K562 (cell line): ENCODE results near the gene IZUMO3. TPM values are rescaled to one million over a fixed set of nuclear protein-coding genes. Genes with fewer than 3 reads are reported as not detected.

Experiments used
- ATAC-seq: fragments of 200-7000 bp; cut with Tn5 transposase; 3 replicates; pipeline ENCODE4 v1.9.1; 2020; ENCODE audit warnings: moderate library complexity
- BruUV-seq: library from RNA; stranded (reverse); fragments of 400-500 nt; replicated peaks from 2 replicates; lab custom pipeline; 2021; lab: Mats Ljungman, UMichigan
- CTCF ChIA-PET: fragments of 300-600 bp; formaldehyde crosslinking; extraction: SDS; loops from one replicate; lab custom pipeline; 2021; ENCODE audit warnings: low intra/inter-chr PET ratio; lab: Yijun Ruan, JAX
- POLR2A ChIA-PET: fragments of 300-600, 350-650 bp; sonication (Branson Sonifier 250); formaldehyde crosslinking; extraction: SDS; loops from one replicate; lab custom pipeline; 2021; ENCODE audit warnings: antibody characterized with exemption, inconsistent platforms; lab: Yijun Ruan, JAX
- DNase-seq, 4 experiments: peaks; one replicate each; pipeline versions ENCODE4 v3.0.0 to v3.0.0-alpha.2; 2011 to 2018; ENCODE audit warnings: low spot score in 3 of 4, mixed read lengths in 3 of 4; ENCODE audit errors: extremely low read depth in 1 of 4
- FAIRE-seq: peaks from 2 replicates; lab custom pipeline; 2011; peaks lifted over from hg19 to GRCh38; lab: Jason Lieb, UNC
- H2AFZ ChIP-seq: 2 replicates; pipeline ENCODE4 v1.6.0; 2011; ENCODE audit warnings: low read depth, low read length, control low read depth, inconsistent platforms
- H3K27ac ChIP-seq: fragments of 200-600 bp; 3 replicates; pipeline ENCODE4 v1.8.0; 2011; ENCODE audit warnings: low read depth, mild to moderate bottlenecking, control low read depth, inconsistent platforms, low read length, moderate library complexity, mixed read lengths; ENCODE audit errors: extremely low read depth
- H3K27me3 ChIP-seq, 2 experiments: fragments of 300-600 bp in 1 of 2; 2 replicates in 1 of 2; 3 replicates in 1 of 2; pipeline versions ENCODE4 v1.6.0 to v1.8.0; 2011; ENCODE audit warnings: inconsistent platforms in 2 of 2, low read length in 2 of 2, mild to moderate bottlenecking in 1 of 2, mixed read lengths in 1 of 2, moderate library complexity in 1 of 2; ENCODE audit not compliant: control insufficient read depth in 2 of 2, insufficient read depth in 2 of 2
- H3K36me3 ChIP-seq: fragments of 300-600 bp; 3 replicates; pipeline ENCODE4 v1.8.0; 2011; ENCODE audit warnings: mild to moderate bottlenecking, low read length, inconsistent platforms; ENCODE audit not compliant: control insufficient read depth, insufficient read depth
- H3K4me1 ChIP-seq, 2 experiments: fragments of 200-600 bp in 1 of 2; replicated peaks in 1 of 2; 2 replicates in 1 of 2; 3 replicates in 1 of 2; pipeline versions ENCODE4 v1.5.1 to v1.8.0; 2011; ENCODE audit warnings: inconsistent platforms in 2 of 2, low read length in 2 of 2, mild to moderate bottlenecking in 1 of 2, mixed read lengths in 1 of 2, moderate library complexity in 1 of 2; ENCODE audit not compliant: control insufficient read depth in 2 of 2, insufficient read depth in 2 of 2
- H3K4me2 ChIP-seq: 2 replicates; pipeline ENCODE4 v1.6.1; 2011; ENCODE audit warnings: low read length, control low read depth, inconsistent platforms, mixed read lengths; ENCODE audit not compliant: insufficient read depth
- H3K4me3 ChIP-seq: fragments of 200-600 bp; sonication (generic), shearing (Covaris generic); 2 replicates; pipeline ENCODE4 v1.5.1; 2016; ENCODE audit warnings: control low read depth, inconsistent platforms
- H3K79me2 ChIP-seq: fragments of 200-600 bp; 3 replicates; pipeline ENCODE4 v1.8.0; 2011; ENCODE audit warnings: low read length, inconsistent platforms; ENCODE audit not compliant: control insufficient read depth, insufficient read depth
- H3K9ac ChIP-seq, 2 experiments: 2 replicates each; pipeline versions ENCODE4 v1.6.0 to v1.6.1; 2011; ENCODE audit warnings: low read depth in 2 of 2, low read length in 2 of 2, control low read depth in 1 of 2, inconsistent platforms in 1 of 2, mild to moderate bottlenecking in 1 of 2, mixed read lengths in 1 of 2; ENCODE audit not compliant: insufficient read depth in 1 of 2
- H3K9me1 ChIP-seq: one replicate; pipeline ENCODE4 v1.6.0; 2011; ENCODE audit warnings: inconsistent platforms, mild to moderate bottlenecking, low read length, moderate library complexity; ENCODE audit not compliant: control insufficient read depth, insufficient read depth
- H3K9me3 ChIP-seq: replicated peaks from 2 replicates; pipeline ENCODE4 v1.5.1; 2011; ENCODE audit warnings: low read depth, low read length, inconsistent platforms; ENCODE audit not compliant: control insufficient read depth, insufficient read depth
- H4K20me1 ChIP-seq: replicated peaks from 2 replicates; pipeline ENCODE4 v1.6.1; 2011; ENCODE audit warnings: low read length, inconsistent platforms, mixed read lengths; ENCODE audit not compliant: control insufficient read depth, insufficient read depth
- BMI1 ChIP-seq: fragments of 150-350 bp; IDR thresholded peaks from 2 replicates; pipeline ENCODE4 v1.6.1; 2014; ENCODE audit warnings: low read length
- GABPB2 ChIP-seq: fragments of 250-450 bp; sonication (Bioruptor Pico); conservative IDR thresholded peaks from 2 replicates; pipeline ENCODE4 v1.5.1; 2021; ENCODE audit warnings: mild to moderate bottlenecking
- KLF16 ChIP-seq: IDR thresholded peaks from 2 replicates; pipeline ENCODE4 v1.6.1; 2016; ENCODE audit warnings: antibody characterized with exemption
- MAZ ChIP-seq, 2 experiments: fragments of 450-650 bp in 1 of 2; sonication (generic) in 1 of 2; formaldehyde crosslinking; IDR thresholded peaks in 1 of 2; conservative IDR thresholded peaks in 1 of 2; 2 replicates each; pipeline versions ENCODE4 v1.4.0 to v1.5.0; 2020; ENCODE audit warnings: mild to moderate bottlenecking in 1 of 2, missing genetic modification reagents in 1 of 2
- PURB ChIP-seq: sonication (generic); formaldehyde crosslinking; IDR thresholded peaks from 2 replicates; pipeline ENCODE4 v1.9.0; 2021; ENCODE audit warnings: low read depth, mild to moderate bottlenecking, missing genetic modification reagents
- RCOR1 ChIP-seq, 2 experiments: IDR thresholded peaks; 2 replicates each; pipeline ENCODE4 v1.6.1; 2012; ENCODE audit warnings: low read depth in 2 of 2, low read length in 2 of 2, borderline replicate concordance in 1 of 2, improper control_type of control experiment in 1 of 2
- SMARCB1 ChIP-seq: IDR thresholded peaks from 2 replicates; pipeline ENCODE4 v1.6.1; 2011; ENCODE audit warnings: improper control_type of control experiment, low read depth; ENCODE audit not compliant: insufficient read length
- SNRNP70 ChIP-seq: fragments of 200-400 bp; formaldehyde crosslinking; optimal IDR thresholded peaks from 2 replicates; pipeline ENCODE3; 2017; ENCODE audit warnings: low read depth, low read length
- SRSF3 ChIP-seq: fragments of 200-400 bp; formaldehyde crosslinking; IDR thresholded peaks from 2 replicates; pipeline ENCODE4 v1.6.1; 2016; ENCODE audit warnings: mild to moderate bottlenecking, low read length, moderate library complexity; ENCODE audit not compliant: insufficient read depth
- ZNF174 ChIP-seq: fragments of 250-450 bp; sonication (Bioruptor Pico); IDR thresholded peaks from 2 replicates; pipeline ENCODE4 v1.4.0; 2020; ENCODE audit warnings: mild to moderate bottlenecking
- ZNF184 ChIP-seq: sonication (generic); formaldehyde crosslinking; IDR thresholded peaks from 2 replicates; pipeline ENCODE4 v1.5.0; 2020; ENCODE audit warnings: missing genetic modification reagents
- WGBS: fragments of 100-300 bp; shearing (Covaris generic); methylation state at CpG from one replicate; pipeline ENCODE4 v1.1.6; 2016; ENCODE audit warnings: low coverage, mixed read lengths; ENCODE audit not compliant: insufficient coverage; ENCODE audit errors: missing lambda C conversion rate; 5-methylcytosine and 5-hydroxymethylcytosine counted together
- in situ Hi-C: fragments of 300-500 bp; cut with MboI; formaldehyde crosslinking; loops from 4 replicates; pipeline ENCODE4 v1.15.0; 2018; ENCODE audit warnings: inconsistent platforms, mixed read lengths
- intact Hi-C: fragments of 100-400 bp; cut with micrococcal nuclease; formaldehyde crosslinking; loops from 2 replicates; pipeline ENCODE4 v1.14.2; 2022
- polyA plus RNA-seq, 8 experiments: library from polyadenylated mRNA; depleted of rRNA in 4 of 8; stranded (reverse) in 5 of 8; unstranded in 3 of 8; fragments of >200 nt; fragmentation: Nextera tagmentation in 2 of 8; fragmentation: Illumina TruSeq in 1 of 8; extraction: Ambion mirVana in 2 of 8; extraction: Trizol in 1 of 8; gene quantifications; 2 replicates each; pipeline versions ENCODE4 v1.2.1 to v1.2.3, GENCODE V29; 2011 to 2014; ENCODE audit warnings: inconsistent platforms in 1 of 8, missing spikeins in 1 of 8
- total RNA-seq, 7 experiments: library from RNA; depleted of rRNA in 6 of 7; stranded (reverse); fragments of >200 nt in 6 of 7; fragmentation: Illumina TruSeq in 2 of 7; extraction: Trizol in 2 of 7; gene quantifications; 2 replicates each; pipeline versions ENCODE4 v1.2.1 to v1.2.3, GENCODE V29; 2011 to 2021; ENCODE audit warnings: low replicate concordance in 1 of 7
- TF ChIP-seq, protein P1 (sequence below): conservative IDR thresholded peaks from 2 replicates; pipeline ENCODE4 v1.6.1; 2011; ENCODE audit warnings: low read depth, mild to moderate bottlenecking, low read length; ENCODE audit not compliant: control insufficient read depth
- TF ChIP-seq, protein P2 (sequence below): fragments of 450-650 bp; IDR thresholded peaks from 2 replicates; pipeline ENCODE4 v1.6.1; 2017; ENCODE audit warnings: antibody characterized with exemption
- TF ChIP-seq, protein P3 (sequence below), 2 experiments: fragments of 200-800 bp in 1 of 2; sonication (Bioruptor generic) in 1 of 2; sonication (generic) in 1 of 2; formaldehyde crosslinking in 1 of 2; IDR thresholded peaks in 1 of 2; conservative IDR thresholded peaks in 1 of 2; 2 replicates each; pipeline versions ENCODE4 v1.5.0 to v1.6.1; 2016 to 2020; ENCODE audit warnings: missing compliant biosample characterization in 1 of 2, missing genetic modification characterization in 1 of 2, missing genetic modification reagents in 1 of 2

Gene IZUMO3
- total and polyA plus RNA-seq, 9 of the 15 experiments (the other 6 are each of a cell fraction or from before 2014, with no cell fraction given): not detected

DNA sequence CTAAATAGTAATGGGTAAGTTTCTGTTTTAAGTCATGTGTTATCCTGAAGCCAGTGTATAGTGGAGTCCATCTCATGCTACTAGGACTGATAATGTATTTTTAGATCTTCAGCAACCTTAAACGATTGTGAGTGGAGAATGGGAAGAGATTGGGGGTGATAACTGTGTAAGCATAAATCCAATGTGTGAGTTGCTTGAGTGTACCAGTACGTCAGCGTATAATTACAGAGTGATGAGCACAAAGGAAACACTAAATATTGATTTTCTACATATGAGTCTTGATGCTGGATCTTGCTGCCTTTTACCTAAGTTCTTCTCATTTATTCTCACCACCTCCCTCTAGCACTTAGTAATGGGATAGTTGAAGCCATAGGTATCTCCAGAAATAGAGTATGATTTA, 16.3 kb upstream of the IZUMO3 start (continued):
- TF ChIP-seq ZNF174 (CRISPR knock-in tag): no peak
- no peak for TF ChIP-seq KLF16
- TF ChIP-seq, protein P1, sequence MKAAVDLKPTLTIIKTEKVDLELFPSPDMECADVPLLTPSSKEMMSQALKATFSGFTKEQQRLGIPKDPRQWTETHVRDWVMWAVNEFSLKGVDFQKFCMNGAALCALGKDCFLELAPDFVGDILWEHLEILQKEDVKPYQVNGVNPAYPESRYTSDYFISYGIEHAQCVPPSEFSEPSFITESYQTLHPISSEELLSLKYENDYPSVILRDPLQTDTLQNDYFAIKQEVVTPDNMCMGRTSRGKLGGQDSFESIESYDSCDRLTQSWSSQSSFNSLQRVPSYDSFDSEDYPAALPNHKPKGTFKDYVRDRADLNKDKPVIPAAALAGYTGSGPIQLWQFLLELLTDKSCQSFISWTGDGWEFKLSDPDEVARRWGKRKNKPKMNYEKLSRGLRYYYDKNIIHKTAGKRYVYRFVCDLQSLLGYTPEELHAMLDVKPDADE: no peak
- no peak for TF ChIP-seq GABPB2 (CRISPR knock-in tag)
- TF ChIP-seq MAZ (CRISPR knock-in tag; conservative IDR thresholded peaks at IDR 0.05 in 1 of 2, IDR thresholded peaks at IDR 0.05 in 1 of 2): no peak
- TF ChIP-seq, all 486 proteins: peak for 0

DNA sequence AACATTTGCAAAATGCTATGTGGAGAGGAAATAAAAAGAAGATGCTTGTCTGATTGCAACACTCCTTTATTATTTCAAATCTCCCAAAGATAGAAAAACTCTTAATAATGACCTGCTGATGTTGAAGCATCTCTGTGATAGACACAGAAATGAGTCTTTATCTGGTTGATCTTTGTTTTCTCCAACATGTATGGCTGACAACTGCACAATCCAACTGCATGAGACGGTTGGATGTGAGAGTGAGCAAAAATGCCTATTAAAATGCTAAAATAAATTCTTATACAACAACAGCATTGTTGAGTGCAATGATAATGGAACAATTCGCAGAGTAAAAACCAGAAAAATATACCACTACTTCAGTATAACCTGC, 7.5 kb upstream of the IZUMO3 start:
- WGBS: no CpG with 5 or more reads among the region's 2 CpGs
- TF ChIP-seq SNRNP70 (no peak), BMI1 (no peak), PURB (CRISPR knock-in tag) (no peak), SMARCB1 (no peak), RCOR1 (IDR thresholded peaks at IDR 0.05; ENCODE audit: borderline replicate concordance in 1 of 2, low read depth in 2 of 2, low read length in 2 of 2) (no peak), ZNF184 (CRISPR knock-in tag) (no peak), SRSF3 (no peak)
- TF ChIP-seq, protein P2, sequence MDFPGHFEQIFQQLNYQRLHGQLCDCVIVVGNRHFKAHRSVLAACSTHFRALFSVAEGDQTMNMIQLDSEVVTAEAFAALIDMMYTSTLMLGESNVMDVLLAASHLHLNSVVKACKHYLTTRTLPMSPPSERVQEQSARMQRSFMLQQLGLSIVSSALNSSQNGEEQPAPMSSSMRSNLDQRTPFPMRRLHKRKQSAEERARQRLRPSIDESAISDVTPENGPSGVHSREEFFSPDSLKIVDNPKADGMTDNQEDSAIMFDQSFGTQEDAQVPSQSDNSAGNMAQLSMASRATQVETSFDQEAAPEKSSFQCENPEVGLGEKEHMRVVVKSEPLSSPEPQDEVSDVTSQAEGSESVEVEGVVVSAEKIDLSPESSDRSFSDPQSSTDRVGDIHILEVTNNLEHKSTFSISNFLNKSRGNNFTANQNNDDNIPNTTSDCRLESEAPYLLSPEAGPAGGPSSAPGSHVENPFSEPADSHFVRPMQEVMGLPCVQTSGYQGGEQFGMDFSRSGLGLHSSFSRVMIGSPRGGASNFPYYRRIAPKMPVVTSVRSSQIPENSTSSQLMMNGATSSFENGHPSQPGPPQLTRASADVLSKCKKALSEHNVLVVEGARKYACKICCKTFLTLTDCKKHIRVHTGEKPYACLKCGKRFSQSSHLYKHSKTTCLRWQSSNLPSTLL: no peak
- TF ChIP-seq, protein P3, sequence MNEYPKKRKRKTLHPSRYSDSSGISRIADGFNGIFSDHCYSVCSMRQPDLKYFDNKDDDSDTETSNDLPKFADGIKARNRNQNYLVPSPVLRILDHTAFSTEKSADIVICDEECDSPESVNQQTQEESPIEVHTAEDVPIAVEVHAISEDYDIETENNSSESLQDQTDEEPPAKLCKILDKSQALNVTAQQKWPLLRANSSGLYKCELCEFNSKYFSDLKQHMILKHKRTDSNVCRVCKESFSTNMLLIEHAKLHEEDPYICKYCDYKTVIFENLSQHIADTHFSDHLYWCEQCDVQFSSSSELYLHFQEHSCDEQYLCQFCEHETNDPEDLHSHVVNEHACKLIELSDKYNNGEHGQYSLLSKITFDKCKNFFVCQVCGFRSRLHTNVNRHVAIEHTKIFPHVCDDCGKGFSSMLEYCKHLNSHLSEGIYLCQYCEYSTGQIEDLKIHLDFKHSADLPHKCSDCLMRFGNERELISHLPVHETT (CRISPR knock-in tag; conservative IDR thresholded peaks at IDR 0.05 in 1 of 2, IDR thresholded peaks at IDR 0.05 in 1 of 2): no peak

More for the DNA sequence above, 7.5 kb upstream of the IZUMO3 start:
- H3K4me3 ChIP-seq: no peak overlapping the region
- ATAC-seq (no peak), DNase-seq (no peak), FAIRE-seq (no peak)
- no peaks in the 10 kb centered on the region for H3K9me1 ChIP-seq
- H3K36me3 ChIP-seq: no peaks in the 10 kb centered on the region
- no peaks in the 10 kb centered on the region for H4K20me1 ChIP-seq
- no peaks in the 10 kb centered on the region for H3K27me3 ChIP-seq
- BruUV-seq: no TSS peak
- ChIA-PET POLR2A (no interaction called here), CTCF (no interaction called here)
- H3K79me2 ChIP-seq: no peaks in the 10 kb centered on the region
- no peak overlapping the region for H2AFZ ChIP-seq
- H3K27ac ChIP-seq: no peak overlapping the region
- no peak overlapping the region for H3K4me2 ChIP-seq
- no peak overlapping the region for H3K9ac ChIP-seq
- intact Hi-C loops (no loop called here), in situ Hi-C loops (no loop called here)
- no peaks in the 10 kb centered on the region for H3K9me3 ChIP-seq
- no peaks in the 10 kb centered on the region for H3K4me1 ChIP-seq
